Small intestine (tissue), 7 donors: Measurements from ENCODE around the gene LAMA3. TPM values are rescaled to one million over a fixed set of nuclear protein-coding genes. Genes with fewer than 3 reads are reported as not detected.

ENCODE experiments used
- DNase-seq, 2 donors: peaks; one replicate each; pipeline versions ENCODE4 v3.0.0 to v3.0.0-alpha.2; 2013
- FAIRE-seq: peaks from 2 replicates; lab custom pipeline; 2012; peaks lifted over from hg19 to GRCh38; lab: Jason Lieb, UNC
- H3K27ac ChIP-seq, 3 donors: one replicate each; pipeline ENCODE4 v1.5.1; 2013; ENCODE audit warnings: low read length in 2 of 3, mild to moderate bottlenecking in 2 of 3, control low read depth in 1 of 3, inconsistent platforms in 1 of 3, low read depth in 1 of 3, moderate library complexity in 1 of 3
- H3K27me3 ChIP-seq, 3 donors: one replicate each; pipeline ENCODE4 v1.6.1; 2013; ENCODE audit warnings: low read length in 3 of 3, inconsistent platforms in 1 of 3; ENCODE audit not compliant: control insufficient read depth in 3 of 3, insufficient read depth in 3 of 3
- H3K36me3 ChIP-seq, 3 donors: one replicate each; pipeline ENCODE4 v1.6.1; 2013; ENCODE audit warnings: low read length in 3 of 3, inconsistent platforms in 1 of 3, low read depth in 1 of 3, mild to moderate bottlenecking in 1 of 3, moderate library complexity in 1 of 3; ENCODE audit not compliant: control insufficient read depth in 3 of 3, insufficient read depth in 2 of 3
- H3K4me1 ChIP-seq, 3 donors: one replicate each; pipeline ENCODE4 v1.6.1; 2013; ENCODE audit warnings: low read length in 2 of 3, inconsistent platforms in 1 of 3, low read depth in 1 of 3, mild to moderate bottlenecking in 1 of 3, moderate library complexity in 1 of 3; ENCODE audit not compliant: control insufficient read depth in 3 of 3, insufficient read depth in 2 of 3
- H3K4me3 ChIP-seq, 3 donors: one replicate each; pipeline ENCODE4 v1.5.1; 2013; ENCODE audit warnings: low read length in 3 of 3, control low read depth in 1 of 3, inconsistent platforms in 1 of 3, low read depth in 1 of 3, mild to moderate bottlenecking in 1 of 3, moderate library complexity in 1 of 3
- H3K9me3 ChIP-seq, 2 donors: one replicate each; pipeline ENCODE4 v1.6.1; 2013; ENCODE audit warnings: low read depth in 1 of 2, low read length in 1 of 2; ENCODE audit not compliant: control insufficient read depth in 2 of 2, insufficient read depth in 1 of 2
- WGBS, 3 donors: extraction: QIAGEN DNeasy Blood & Tissue Kit; methylation state at CpG; one replicate each; pipeline ENCODE4 v1.1.7; 2013; 5-methylcytosine and 5-hydroxymethylcytosine counted together
- polyA plus RNA-seq, 4 donors: library from polyadenylated mRNA; stranded (reverse) in 3 of 4; unstranded in 1 of 4; fragments of 200-250 nt in 3 of 4; fragments of 120-200 nt in 1 of 4; gene quantifications; one replicate each; pipeline versions ENCODE4 v1.2.1 to v1.2.3, GENCODE V29; 2013
- donor health status: healthy with polysubstance abuse.
- donor health status: control.
- donor health status: control.
- donor health status: Bipolar disorder and iron deficiency.
- donor health status: healthy.

Gene LAMA3
- polyA plus RNA-seq, 4 donors, result 9.7 to 67.4 (median 22.0) TPM

DNA sequence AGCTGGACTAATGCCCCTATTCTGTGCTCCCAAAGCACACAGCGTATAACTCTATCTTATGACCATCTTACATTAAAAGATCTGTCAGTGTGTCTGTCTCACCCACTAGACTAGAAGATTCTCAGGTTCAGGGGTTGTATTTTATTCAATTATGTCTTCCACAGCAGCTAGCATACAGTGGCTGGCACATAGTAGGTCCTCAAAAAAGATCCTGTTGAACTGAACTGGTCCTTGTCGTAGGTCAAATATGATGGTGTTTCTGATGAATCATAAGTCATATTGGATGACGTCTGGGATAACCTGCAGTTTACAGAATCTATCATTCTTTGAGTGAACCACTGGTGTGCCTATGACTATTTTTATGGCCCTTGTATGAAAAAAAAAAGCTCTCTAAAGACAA, 314.0 kb downstream of the LAMA3 start:
- Histone ChIP-seq H3K27ac (no peak overlapping the region), H3K36me3 (no peaks in the 10 kb centered on the region), H3K4me1 (peaks cover 0 to 7% (median 0%) of the 10 kb centered on the region in 3 donors), H3K4me3 (no peak overlapping the region), H3K9me3 (no peaks in the 10 kb centered on the region), H3K27me3 (no peaks in the 10 kb centered on the region)
- FAIRE-seq, result no peak
- no peak for DNase-seq
- 80 to 86% (median 84%) methylated on average over 3 of the region's 3 CpGs for WGBS, 3 donors

DNA sequence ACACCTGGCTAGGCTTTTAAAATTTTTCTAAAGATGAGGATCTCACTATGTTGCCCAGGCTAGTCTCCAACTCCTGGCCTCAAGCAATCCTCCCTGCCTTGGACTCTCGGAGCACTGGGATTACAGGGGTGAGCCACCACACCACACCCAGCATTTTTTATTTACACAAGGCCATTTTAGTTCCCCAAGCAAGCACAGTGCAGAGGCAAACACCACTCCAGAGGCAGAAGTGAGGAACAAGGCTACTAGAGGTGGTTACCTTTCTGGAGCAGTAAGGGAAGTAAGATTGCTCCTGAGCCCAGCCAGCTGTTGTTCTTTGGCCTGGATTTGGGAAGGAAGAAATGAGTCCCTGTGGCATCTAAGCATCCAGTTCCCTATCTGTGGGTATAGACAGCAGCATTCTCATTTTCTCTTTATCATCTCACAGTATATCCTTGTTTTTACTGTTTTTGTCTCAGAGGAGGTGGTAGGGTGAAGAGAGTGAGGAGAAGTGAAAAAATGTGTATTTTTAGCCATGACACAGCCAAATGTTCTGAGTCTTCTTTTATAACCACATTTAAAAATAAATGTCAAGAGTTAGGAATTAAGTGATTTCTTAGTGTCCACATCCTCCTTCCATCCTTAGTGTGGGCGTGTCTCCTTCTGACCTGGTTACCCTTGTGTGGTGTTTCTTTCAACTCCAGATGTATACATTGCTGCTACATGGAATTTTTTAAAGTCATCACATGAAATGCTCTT, 314.8 kb downstream of the LAMA3 start:
- DNase-seq, result no peak
- 72 to 85% (median 83%) methylated on average over 2 of the region's 2 CpGs for whole genome bisulfite sequencing, 3 donors
- Histone ChIP-seq H3K27me3 (no peaks in the 10 kb centered on the region), H3K4me3 (no peak overlapping the region), H3K9me3 (no peaks in the 10 kb centered on the region), H3K4me1 (peaks cover 0 to 7% (median 0%) of the 10 kb centered on the region in 3 donors), H3K36me3 (no peaks in the 10 kb centered on the region), H3K27ac (peak overlapping the region in 1 of 3 donors; percentile 45)
- FAIRE-seq, result no peak

Other genes starting within 250 kb of the LAMA3 start
- gene RIOK3, start 236.2 kb upstream of the LAMA3 start, polyA plus RNA-seq, result 100 to 1,000 TPM in 2 of 4 donors, 10 to 100 TPM in 2; 41.0 to 215 (median 146) TPM
- gene RMC1, start 185.9 kb upstream of the LAMA3 start, polyA plus RNA-seq, result 10 to 100 TPM in 3 of 4 donors, 1 to 10 TPM in 1; 9.5 to 96.4 (median 44.1) TPM
- 10 to 100 TPM in 3 of 4 donors, 1 to 10 TPM in 1; 8.7 to 35.7 (median 20.9) TPM for gene NPC1, start 102.9 kb upstream of the LAMA3 start, polyA plus RNA-seq
- 1 to 10 TPM; 1.8 to 5.1 (median 3.2) TPM for gene ANKRD29, start 26.5 kb upstream of the LAMA3 start, polyA plus RNA-seq